ENCODE data around the gene CNNM4.

- no peak for TF ChIP-seq HNF4G (IDR thresholded peaks at IDR 0.05)
- TF ChIP-seq CTCF (IDR thresholded peaks at IDR 0.05; ENCODE audit: low read depth, low read length, missing input control): no peak
- no peak for TF ChIP-seq YY1 (IDR thresholded peaks at IDR 0.05)
- no peak for TF ChIP-seq ZBTB33 (IDR thresholded peaks at IDR 0.05)
Measured at GRCh38 chr2:96835830-96836229, 75.1 kb downstream of the CNNM4 start.
